T-helper 22 cell (primary cell): Measurements from ENCODE around the gene NR2F6.

ENCODE experiments used
- DNase-seq: peaks from one replicate; pipeline ENCODE4 v3.0.0-alpha.2; 2020; ENCODE audit warnings: low read depth

Gene NR2F6

GRCh38 chr19:17263712-17264640 is 18.3 kb upstream of the NR2F6 start:
- DNase-seq = no peak

GRCh38 chr19:17262557-17262956 is 16.8 kb upstream of the NR2F6 start:
- no peak for DNase-seq

GRCh38 chr19:17260842-17261325 is 15.2 kb upstream of the NR2F6 start:
- peak; percentile 71 for DNase-seq

- no peak for DNase-seq
Observed at GRCh38 chr19:17259934-17260333, 14.2 kb upstream of the NR2F6 start.

- no peak for DNase-seq
Observed at GRCh38 chr19:17259118-17259780, 13.5 kb upstream of the NR2F6 start.

- no peak for DNase-seq
Observed at GRCh38 chr19:17256130-17256529, 10.4 kb upstream of the NR2F6 start.

- DNase-seq = no peak
Observed at GRCh38 chr19:17255150-17255621, 9.5 kb upstream of the NR2F6 start.

- DNase-seq = no peak
Observed at GRCh38 chr19:17254636-17255035, 8.9 kb upstream of the NR2F6 start.

- DNase-seq = no peak
Observed at GRCh38 chr19:17249887-17250548, 4.3 kb upstream of the NR2F6 start.

- DNase-seq = no peak
Observed at GRCh38 chr19:17248011-17248776, 2.5 kb upstream of the NR2F6 start.

GRCh38 chr19:17246681-17247425 is 1.1 kb upstream of the NR2F6 start:
- no peak for DNase-seq

- DNase-seq = no peak
Observed at GRCh38 chr19:17244618-17245534, 843 bp downstream of the NR2F6 start.

- no peak for DNase-seq
Observed at GRCh38 chr19:17243830-17244617, 1.7 kb downstream of the NR2F6 start.

GRCh38 chr19:17243211-17243829 is 2.4 kb downstream of the NR2F6 start:
- no peak for DNase-seq

GRCh38 chr19:17242431-17243208 is 3.1 kb downstream of the NR2F6 start:
- DNase-seq = no peak

- DNase-seq = no peak
Observed at GRCh38 chr19:17240826-17241399, 4.8 kb downstream of the NR2F6 start.

GRCh38 chr19:17240062-17240752 is 5.5 kb downstream of the NR2F6 start:
- no peak for DNase-seq
